Fibroblast of lung (primary cell): ENCODE data around the gene EFNA2. TPM values are rescaled to one million over a fixed set of nuclear protein-coding genes. Genes with fewer than 3 reads are reported as not detected.

Experiments
- DNase-seq, 2 donors: peaks; one replicate each; pipeline versions ENCODE4 v3.0.0 to v3.0.0-alpha.2; 2010; ENCODE audit warnings: low read depth in 2 of 2
- H2AFZ ChIP-seq: 2 replicates; pipeline ENCODE4 v1.5.1; 2012; ENCODE audit warnings: low read length, control low read depth, inconsistent platforms
- H3K27ac ChIP-seq: 2 replicates; pipeline ENCODE4 v1.5.1; 2011; ENCODE audit warnings: low read length, control low read depth; ENCODE audit not compliant: insufficient read depth
- H3K27me3 ChIP-seq: 2 replicates; pipeline ENCODE4 v1.5.1; 2011; ENCODE audit warnings: mild to moderate bottlenecking, low read length; ENCODE audit not compliant: control insufficient read depth, insufficient read depth
- H3K36me3 ChIP-seq: 2 replicates; pipeline ENCODE4 v1.5.1; 2011; ENCODE audit warnings: low read length; ENCODE audit not compliant: control insufficient read depth, insufficient read depth
- H3K4me1 ChIP-seq: 2 replicates; pipeline ENCODE4 v1.5.1; 2011; ENCODE audit warnings: low read length; ENCODE audit not compliant: control insufficient read depth, insufficient read depth; ENCODE audit errors: extremely low read depth
- H3K4me2 ChIP-seq: 2 replicates; pipeline ENCODE4 v1.5.1; 2011; ENCODE audit warnings: low read length, control low read depth; ENCODE audit not compliant: insufficient read depth; ENCODE audit errors: extremely low read depth
- H3K4me3 ChIP-seq, 4 experiments: fragments of 200-600 bp in 1 of 4; sonication (generic) in 1 of 4; replicated peaks in 1 of 4; 2 replicates each; pipeline ENCODE4 v1.5.1; 2011 to 2016; ENCODE audit warnings: low read length in 4 of 4, low read depth in 3 of 4, mild to moderate bottlenecking in 3 of 4, control low read depth in 2 of 4, inconsistent platforms in 1 of 4, mixed read lengths in 1 of 4; ENCODE audit not compliant: insufficient read depth in 1 of 4; ENCODE audit errors: control extremely low read depth in 1 of 4
- H3K79me2 ChIP-seq: 2 replicates; pipeline ENCODE4 v1.5.1; 2012; ENCODE audit warnings: mild to moderate bottlenecking, low read length, inconsistent platforms; ENCODE audit not compliant: control insufficient read depth, insufficient read depth
- H3K9ac ChIP-seq: 2 replicates; pipeline ENCODE4 v1.5.1; 2011; ENCODE audit warnings: mild to moderate bottlenecking, low read length, control low read depth; ENCODE audit not compliant: insufficient read depth
- H3K9me3 ChIP-seq: 2 replicates; pipeline ENCODE4 v1.5.1; 2012; ENCODE audit warnings: low read depth, low read length; ENCODE audit not compliant: control insufficient read depth, insufficient read depth
- H4K20me1 ChIP-seq: 2 replicates; pipeline ENCODE4 v1.5.1; 2011; ENCODE audit warnings: low read length; ENCODE audit not compliant: control insufficient read depth, insufficient read depth; ENCODE audit errors: extremely low read depth
- EZH2 ChIP-seq: IDR thresholded peaks from 2 replicates; pipeline ENCODE4 v1.5.1; 2012; ENCODE audit warnings: low read length, control low read depth, mild to moderate bottlenecking; ENCODE audit errors: missing control alignments
- polyA plus RNA-seq, 2 donors: library from polyadenylated mRNA; depleted of rRNA in 1 of 2; stranded (reverse) in 1 of 2; unstranded in 1 of 2; fragments of >200 nt; gene quantifications; 2 replicates each; pipeline ENCODE4 v1.2.1, GENCODE V29; 2011 to 2012; ENCODE audit warnings: missing spikeins in 1 of 2
- total RNA-seq: library from RNA; depleted of rRNA; stranded (reverse); fragments of >200 nt; gene quantifications from 2 replicates; pipeline ENCODE4 v1.2.1, GENCODE V29; 2014
- TF ChIP-seq, protein P1 (sequence below), 2 donors: IDR thresholded peaks in 1 of 2; conservative IDR thresholded peaks in 1 of 2; 1 replicate in 1 of 2; 2 replicates in 1 of 2; pipeline ENCODE4 v1.5.1; 2011 to 2012; ENCODE audit warnings: low read length in 2 of 2, control low read depth in 1 of 2, inconsistent platforms in 1 of 2, low read depth in 1 of 2, mild to moderate bottlenecking in 1 of 2

The EFNA2 gene
- total and polyA plus RNA-seq, 2 donors (not counting 1 experiment from before 2014, with no cell fraction given): 0.17 TPM; not detected in 1

DNA sequence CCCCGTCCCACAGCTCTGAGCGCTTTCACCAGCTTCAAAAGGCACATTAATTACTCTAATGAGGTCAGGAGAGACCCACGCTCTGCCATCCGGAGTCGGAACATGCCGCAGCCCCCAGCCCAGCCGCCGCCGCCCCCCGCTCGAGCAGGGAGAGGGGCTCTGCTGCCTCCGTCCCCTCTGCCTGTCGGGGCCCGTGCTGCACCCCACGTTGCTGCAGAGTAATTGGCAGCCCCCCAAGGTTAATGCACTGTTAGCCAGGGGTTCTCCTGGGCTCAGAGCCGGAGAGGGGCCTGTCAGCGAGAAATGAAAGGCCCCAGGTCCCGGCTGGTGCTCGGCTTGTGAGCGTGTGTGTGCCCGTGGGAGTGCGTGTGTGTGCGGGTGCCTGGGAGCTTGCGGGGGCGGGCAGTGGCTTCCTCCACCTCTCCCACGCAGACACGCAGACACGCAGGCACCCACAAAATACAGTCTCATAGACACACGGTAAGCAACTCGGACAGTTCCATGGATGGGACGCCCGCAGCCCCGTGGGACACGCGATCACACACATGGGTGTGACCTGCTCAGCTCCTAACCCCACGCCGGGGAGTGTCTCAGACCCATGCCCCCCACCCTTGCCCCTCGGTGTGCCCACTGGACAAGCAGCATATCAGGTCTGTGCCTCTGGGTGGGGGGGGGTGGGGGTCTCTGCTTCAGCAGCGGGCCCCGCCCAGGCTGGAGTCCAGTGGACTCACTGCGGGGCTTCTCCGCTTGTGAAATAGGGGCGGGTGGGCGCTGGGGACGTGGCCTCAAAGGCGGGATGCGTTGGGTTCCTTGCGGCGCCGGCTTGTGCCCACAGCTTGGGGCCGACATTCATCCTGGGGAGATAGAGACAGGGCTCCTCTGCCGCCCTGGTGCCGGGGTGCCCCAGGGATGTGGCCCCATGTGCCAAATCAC lies 4.8 kb upstream of the EFNA2 start:
- peaks cover 7% of the 10 kb centered on the region for H3K4me1 ChIP-seq
- no peak overlapping the region for H2AFZ ChIP-seq
- H3K79me2 ChIP-seq: peaks cover 10% of the 10 kb centered on the region
- no peak for DNase-seq
- H4K20me1 ChIP-seq: no peaks in the 10 kb centered on the region
- no peak overlapping the region for H3K9ac ChIP-seq
- H3K27me3 ChIP-seq: peaks cover 14% of the 10 kb centered on the region
- no peak for TF ChIP-seq EZH2
- TF ChIP-seq, protein P1, sequence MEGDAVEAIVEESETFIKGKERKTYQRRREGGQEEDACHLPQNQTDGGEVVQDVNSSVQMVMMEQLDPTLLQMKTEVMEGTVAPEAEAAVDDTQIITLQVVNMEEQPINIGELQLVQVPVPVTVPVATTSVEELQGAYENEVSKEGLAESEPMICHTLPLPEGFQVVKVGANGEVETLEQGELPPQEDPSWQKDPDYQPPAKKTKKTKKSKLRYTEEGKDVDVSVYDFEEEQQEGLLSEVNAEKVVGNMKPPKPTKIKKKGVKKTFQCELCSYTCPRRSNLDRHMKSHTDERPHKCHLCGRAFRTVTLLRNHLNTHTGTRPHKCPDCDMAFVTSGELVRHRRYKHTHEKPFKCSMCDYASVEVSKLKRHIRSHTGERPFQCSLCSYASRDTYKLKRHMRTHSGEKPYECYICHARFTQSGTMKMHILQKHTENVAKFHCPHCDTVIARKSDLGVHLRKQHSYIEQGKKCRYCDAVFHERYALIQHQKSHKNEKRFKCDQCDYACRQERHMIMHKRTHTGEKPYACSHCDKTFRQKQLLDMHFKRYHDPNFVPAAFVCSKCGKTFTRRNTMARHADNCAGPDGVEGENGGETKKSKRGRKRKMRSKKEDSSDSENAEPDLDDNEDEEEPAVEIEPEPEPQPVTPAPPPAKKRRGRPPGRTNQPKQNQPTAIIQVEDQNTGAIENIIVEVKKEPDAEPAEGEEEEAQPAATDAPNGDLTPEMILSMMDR (conservative IDR thresholded peaks at IDR 0.05 in 1 of 2, IDR thresholded peaks at IDR 0.05 in 1 of 2; ENCODE audit: low read depth in 1 of 2, low read length in 2 of 2): no peak
- no peaks in the 10 kb centered on the region for H3K9me3 ChIP-seq
- H3K4me3 ChIP-seq: no peak overlapping the region
- H3K27ac ChIP-seq: no peak overlapping the region
- peaks cover 17% of the 10 kb centered on the region for H3K36me3 ChIP-seq
- H3K4me2 ChIP-seq: no peak overlapping the region

DNA sequence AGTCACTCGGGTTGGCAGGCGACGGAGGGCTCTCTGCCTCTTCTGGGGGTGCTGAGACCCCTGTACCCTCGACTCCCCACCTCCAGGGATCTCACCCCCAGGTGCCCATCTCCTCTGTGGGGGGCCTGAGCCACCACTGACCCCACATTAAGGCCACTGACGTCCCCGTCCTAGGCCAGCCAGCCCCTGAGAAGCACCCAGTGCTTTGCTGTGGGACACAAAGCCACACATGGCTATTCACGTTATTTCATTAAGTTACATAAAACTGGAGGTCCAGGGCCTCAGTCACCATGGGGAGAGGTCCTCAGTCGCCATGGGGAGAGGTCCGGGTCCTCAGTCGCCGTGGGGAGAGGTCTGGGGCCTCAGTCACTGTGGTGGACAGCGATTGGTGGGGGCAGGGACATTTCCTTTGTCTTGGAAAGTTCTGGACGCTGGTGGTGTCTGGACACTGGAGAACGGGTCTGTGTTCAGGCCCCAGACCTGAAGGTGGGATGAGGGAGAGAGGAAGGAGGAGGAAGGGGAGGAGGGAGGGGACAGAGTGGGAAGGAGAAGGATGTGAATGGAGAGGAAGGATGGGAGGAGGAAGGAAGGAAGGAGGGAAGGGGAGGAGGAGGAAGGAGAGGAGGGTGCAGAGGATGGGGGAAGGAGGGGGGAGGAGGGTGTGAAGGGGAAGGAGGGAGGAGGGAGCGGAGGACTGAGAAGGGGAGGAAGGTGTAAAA lies 3.9 kb upstream of the EFNA2 start:
- no peaks in the 10 kb centered on the region for H3K9me3 ChIP-seq
- H3K9ac ChIP-seq: no peak overlapping the region
- H3K4me1 ChIP-seq: no peaks in the 10 kb centered on the region
- no peak for DNase-seq
- no peak overlapping the region for H3K4me3 ChIP-seq
- no peak overlapping the region for H3K27ac ChIP-seq
- peaks cover 17% of the 10 kb centered on the region for H3K36me3 ChIP-seq
- H3K79me2 ChIP-seq: peaks cover 5% of the 10 kb centered on the region
- peaks cover 20% of the 10 kb centered on the region for H3K27me3 ChIP-seq
- H4K20me1 ChIP-seq: no peaks in the 10 kb centered on the region
- no peak overlapping the region for H3K4me2 ChIP-seq
- no peak overlapping the region for H2AFZ ChIP-seq
- TF ChIP-seq EZH2: no peak
- TF ChIP-seq, protein P1 (conservative IDR thresholded peaks at IDR 0.05 in 1 of 2, IDR thresholded peaks at IDR 0.05 in 1 of 2; ENCODE audit: low read depth in 1 of 2, low read length in 2 of 2): no peak

DNA sequence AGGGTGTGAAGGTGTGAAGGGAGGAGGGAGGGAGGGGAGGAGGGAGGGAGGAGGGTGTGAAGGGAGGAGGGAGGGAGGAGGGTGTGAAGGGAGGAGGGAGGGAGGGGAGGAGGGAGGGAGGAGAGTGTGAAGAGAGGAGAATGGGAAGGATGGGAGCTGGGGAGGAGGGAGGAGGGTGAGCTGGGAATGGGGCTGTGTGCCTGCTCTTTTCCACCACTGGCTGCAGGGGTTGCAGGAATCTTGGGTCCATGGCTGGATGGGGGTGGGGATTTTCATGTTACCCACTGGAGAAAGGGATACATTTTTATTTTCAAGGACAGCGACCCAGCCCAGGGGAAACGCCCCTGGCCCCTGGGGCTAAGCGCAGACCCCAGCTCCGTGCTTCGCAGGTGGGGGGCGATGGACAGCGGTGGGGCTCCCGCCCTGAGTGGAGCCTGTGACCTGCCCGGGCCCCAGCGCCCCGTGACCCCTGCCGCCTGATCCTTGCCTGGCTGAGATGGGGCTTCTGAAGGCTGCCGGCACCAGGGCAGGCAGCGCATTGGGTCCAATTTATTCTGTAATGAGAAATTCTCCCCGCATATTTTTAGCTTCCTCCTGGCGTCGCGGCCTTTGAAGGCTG lies 3.0 kb upstream of the EFNA2 start:
- H3K27me3 ChIP-seq: peaks cover 27% of the 10 kb centered on the region
- no peak overlapping the region for H3K4me3 ChIP-seq
- H3K4me1 ChIP-seq: no peaks in the 10 kb centered on the region
- no peak for DNase-seq
- H3K36me3 ChIP-seq: peaks cover 12% of the 10 kb centered on the region
- no peak overlapping the region for H3K27ac ChIP-seq
- H3K9ac ChIP-seq: no peak overlapping the region
- no peaks in the 10 kb centered on the region for H3K9me3 ChIP-seq
- no peak overlapping the region for H3K4me2 ChIP-seq
- H3K79me2 ChIP-seq: no peaks in the 10 kb centered on the region
- no peak overlapping the region for H2AFZ ChIP-seq
- no peak for TF ChIP-seq EZH2
- H4K20me1 ChIP-seq: no peaks in the 10 kb centered on the region
